ENCODE data around the gene ATP8B4. TPM values are rescaled to one million over a fixed set of nuclear protein-coding genes. Genes with fewer than 3 reads are reported as not detected.
A peak's percentile ranks its signal among the peaks of the same experiment; 100 is the strongest.

Gene ATP8B4, protein sequence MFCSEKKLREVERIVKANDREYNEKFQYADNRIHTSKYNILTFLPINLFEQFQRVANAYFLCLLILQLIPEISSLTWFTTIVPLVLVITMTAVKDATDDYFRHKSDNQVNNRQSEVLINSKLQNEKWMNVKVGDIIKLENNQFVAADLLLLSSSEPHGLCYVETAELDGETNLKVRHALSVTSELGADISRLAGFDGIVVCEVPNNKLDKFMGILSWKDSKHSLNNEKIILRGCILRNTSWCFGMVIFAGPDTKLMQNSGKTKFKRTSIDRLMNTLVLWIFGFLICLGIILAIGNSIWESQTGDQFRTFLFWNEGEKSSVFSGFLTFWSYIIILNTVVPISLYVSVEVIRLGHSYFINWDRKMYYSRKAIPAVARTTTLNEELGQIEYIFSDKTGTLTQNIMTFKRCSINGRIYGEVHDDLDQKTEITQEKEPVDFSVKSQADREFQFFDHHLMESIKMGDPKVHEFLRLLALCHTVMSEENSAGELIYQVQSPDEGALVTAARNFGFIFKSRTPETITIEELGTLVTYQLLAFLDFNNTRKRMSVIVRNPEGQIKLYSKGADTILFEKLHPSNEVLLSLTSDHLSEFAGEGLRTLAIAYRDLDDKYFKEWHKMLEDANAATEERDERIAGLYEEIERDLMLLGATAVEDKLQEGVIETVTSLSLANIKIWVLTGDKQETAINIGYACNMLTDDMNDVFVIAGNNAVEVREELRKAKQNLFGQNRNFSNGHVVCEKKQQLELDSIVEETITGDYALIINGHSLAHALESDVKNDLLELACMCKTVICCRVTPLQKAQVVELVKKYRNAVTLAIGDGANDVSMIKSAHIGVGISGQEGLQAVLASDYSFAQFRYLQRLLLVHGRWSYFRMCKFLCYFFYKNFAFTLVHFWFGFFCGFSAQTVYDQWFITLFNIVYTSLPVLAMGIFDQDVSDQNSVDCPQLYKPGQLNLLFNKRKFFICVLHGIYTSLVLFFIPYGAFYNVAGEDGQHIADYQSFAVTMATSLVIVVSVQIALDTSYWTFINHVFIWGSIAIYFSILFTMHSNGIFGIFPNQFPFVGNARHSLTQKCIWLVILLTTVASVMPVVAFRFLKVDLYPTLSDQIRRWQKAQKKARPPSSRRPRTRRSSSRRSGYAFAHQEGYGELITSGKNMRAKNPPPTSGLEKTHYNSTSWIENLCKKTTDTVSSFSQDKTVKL
- 1 to 10 TPM in 4 of 5 donors, under 1 TPM in 1; 0.72 to 2.4 (median 1.3) TPM for total RNA-seq
- total RNA-seq (2013): 0.52 TPM
- total RNA-seq: 0.37 to 8.2 (median 1.8) reads per million in 29 experiments

GRCh38 chr15:50119063-50120040 is at the start of gene ATP8B4:
TSS of gene ATP8B4 (minus strand) at chr15:50119233. CDS start at chr15:50106966, 12,267 bp downstream.
- POLR2A ChIA-PET: interaction anchor here in 1 of 2 donors (0.6 kb wide), 1 partner anchor 276 kb away, joined by 3 read pairs; no protein-coding TSS in a partner anchor

GRCh38 chr15:50168379-50168778 is 49.3 kb upstream of the ATP8B4 start:
- no peak overlapping the region for H3K4me3 Mint-ChIP-seq
- H3K9me3 Mint-ChIP-seq: peaks cover 5 to 7% (median 6%) of the 10 kb centered on the region in 3 donors
- ATAC-seq (replicated peaks in 1 of 4) (no peak), DNase-seq (no peak)
- no peaks in the 10 kb centered on the region for H3K9me3 ChIP-seq
- H3K36me3 ChIP-seq (ENCODE audit: control insufficient read depth in 2 of 2, extremely low read depth in 1 of 2, insufficient read depth in 1 of 2, low read length in 1 of 2): no peaks in the 10 kb centered on the region
- WGBS (ENCODE audit: insufficient coverage): 65% methylated on average over 3 of the region's 4 CpGs
- H3K4me1 ChIP-seq (ENCODE audit: control insufficient read depth in 1 of 2, extremely low read depth in 1 of 2, insufficient read depth in 2 of 2, low read length in 2 of 2): no peaks in the 10 kb centered on the region
- no peaks in the 10 kb centered on the region for H3K36me3 Mint-ChIP-seq
- no peaks in the 10 kb centered on the region for H3K4me1 Mint-ChIP-seq
- H3K27me3 Mint-ChIP-seq: peaks cover 5 to 44% of the 10 kb centered on the region in 2 donors
- no peak overlapping the region for H3K4me3 ChIP-seq (ENCODE audit: control insufficient read depth in 1 of 2, extremely low read depth in 1 of 2, low read length in 1 of 2)
- ChIA-PET CTCF (no interaction called here), POLR2A (interaction anchor here in 1 of 2 donors (0.6 kb wide), 1 partner anchor 421 kb away, joined by 3 read pairs; no protein-coding TSS in a partner anchor)
- H3K27ac ChIP-seq (ENCODE audit: low read length): no peak overlapping the region
- no peak overlapping the region for H3K27ac Mint-ChIP-seq
- peaks cover 0 to 9% of the 10 kb centered on the region in 2 experiments for H3K27me3 ChIP-seq (replicated peaks in 1 of 2; ENCODE audit: control insufficient read depth in 2 of 2, extremely low read depth in 1 of 2, insufficient read depth in 2 of 2, low read length in 1 of 2)

More at GRCh38 chr15:50119063-50120040, at the start of gene ATP8B4:
- peaks cover 0 to 10% (median 6%) of the 10 kb centered on the region in 3 donors for H3K9me3 Mint-ChIP-seq
- no peak for DNase-seq
- H3K27ac Mint-ChIP-seq: peak within 1 kb of the TSS; percentile 0 to 22
- peak within 1 kb of the TSS in 2 of 3 donors; percentile 10 to 18 for H3K4me3 Mint-ChIP-seq
- no peak for ATAC-seq (replicated peaks in 1 of 4)
- no peaks in the 10 kb centered on the region for H3K4me1 ChIP-seq (ENCODE audit: control insufficient read depth in 1 of 2, extremely low read depth in 1 of 2, insufficient read depth in 2 of 2, low read length in 2 of 2)
- CTCF ChIA-PET: interaction anchor here (0.7 kb wide), 2 partner anchors 8 to 10 kb away, joined by 3 to 6 read pairs; no protein-coding TSS in a partner anchor
- peaks cover 7 to 11% (median 11%) of the 10 kb centered on the region in 3 donors for H3K4me1 Mint-ChIP-seq
- no peak within 1 kb of the TSS for H3K4me3 ChIP-seq (ENCODE audit: control insufficient read depth in 1 of 2, extremely low read depth in 1 of 2, low read length in 1 of 2)
- H3K9me3 ChIP-seq: no peaks in the 10 kb centered on the region
- H3K27me3 Mint-ChIP-seq: peaks cover 7 to 8% of the 10 kb centered on the region in 2 donors
- no peak within 1 kb of the TSS for H3K27ac ChIP-seq (ENCODE audit: low read length)
- 29% methylated on average over 1 of the region's 4 CpGs for WGBS (ENCODE audit: insufficient coverage)
- H3K27me3 ChIP-seq (replicated peaks in 1 of 2; ENCODE audit: control insufficient read depth in 2 of 2, extremely low read depth in 1 of 2, insufficient read depth in 2 of 2, low read length in 1 of 2): no peaks in the 10 kb centered on the region
- H3K36me3 ChIP-seq (ENCODE audit: control insufficient read depth in 2 of 2, extremely low read depth in 1 of 2, insufficient read depth in 1 of 2, low read length in 1 of 2): no peaks in the 10 kb centered on the region
- H3K36me3 Mint-ChIP-seq: no peaks in the 10 kb centered on the region

GRCh38 chr15:50167110-50167509 is 48.1 kb upstream of the ATP8B4 start:
- Histone ChIP-seq H3K4me1 (ENCODE audit: control insufficient read depth in 1 of 2, extremely low read depth in 1 of 2, insufficient read depth in 2 of 2, low read length in 2 of 2) (no peaks in the 10 kb centered on the region), H3K36me3 (ENCODE audit: control insufficient read depth in 2 of 2, extremely low read depth in 1 of 2, insufficient read depth in 1 of 2, low read length in 1 of 2) (no peaks in the 10 kb centered on the region), H3K27me3 (replicated peaks in 1 of 2; ENCODE audit: control insufficient read depth in 2 of 2, extremely low read depth in 1 of 2, insufficient read depth in 2 of 2, low read length in 1 of 2) (peaks cover 0 to 9% of the 10 kb centered on the region in 2 experiments), H3K27ac (ENCODE audit: low read length) (no peak overlapping the region), H3K9me3 (no peaks in the 10 kb centered on the region), H3K4me3 (ENCODE audit: control insufficient read depth in 1 of 2, extremely low read depth in 1 of 2, low read length in 1 of 2) (no peak overlapping the region)
- POLR2A ChIA-PET: no interaction called here
- peaks cover 6 to 10% (median 7%) of the 10 kb centered on the region in 3 donors for H3K9me3 Mint-ChIP-seq
- DNase-seq (no peak), ATAC-seq (replicated peaks in 1 of 4) (no peak)
- H3K27ac Mint-ChIP-seq: no peak overlapping the region
- H3K4me3 Mint-ChIP-seq: no peak overlapping the region
- H3K27me3 Mint-ChIP-seq: peaks cover 12 to 51% of the 10 kb centered on the region in 2 donors
- CTCF ChIA-PET: interaction anchor here in 1 of 2 donors (0.5 kb wide), 1 partner anchor 736 kb away, joined by 6 read pairs; no protein-coding TSS in a partner anchor
- H3K36me3 Mint-ChIP-seq: no peaks in the 10 kb centered on the region
- H3K4me1 Mint-ChIP-seq: no peaks in the 10 kb centered on the region

- DNase-seq (no peak), ATAC-seq (replicated peaks in 1 of 4) (no peak)
- Mint-ChIP-seq H3K36me3 (no peaks in the 10 kb centered on the region), H3K4me1 (no peaks in the 10 kb centered on the region), H3K9me3 (peaks cover 0 to 5% (median 0%) of the 10 kb centered on the region in 3 donors), H3K27ac (no peak overlapping the region), H3K4me3 (no peak overlapping the region), H3K27me3 (peaks cover 12 to 48% of the 10 kb centered on the region in 2 donors)
- CTCF ChIA-PET: no interaction called here
- WGBS (ENCODE audit: insufficient coverage): no CpG with 5 or more reads among the region's 1 CpG
- POLR2A ChIA-PET: no interaction called here
- no peaks in the 10 kb centered on the region for H3K9me3 ChIP-seq
- H3K4me1 ChIP-seq (ENCODE audit: control insufficient read depth in 1 of 2, extremely low read depth in 1 of 2, insufficient read depth in 2 of 2, low read length in 2 of 2): no peaks in the 10 kb centered on the region
- H3K36me3 ChIP-seq (ENCODE audit: control insufficient read depth in 2 of 2, extremely low read depth in 1 of 2, insufficient read depth in 1 of 2, low read length in 1 of 2): no peaks in the 10 kb centered on the region
- H3K27me3 ChIP-seq (replicated peaks in 1 of 2; ENCODE audit: control insufficient read depth in 2 of 2, extremely low read depth in 1 of 2, insufficient read depth in 2 of 2, low read length in 1 of 2): peaks cover 0 to 9% of the 10 kb centered on the region in 2 experiments
- no peak overlapping the region for H3K4me3 ChIP-seq (ENCODE audit: control insufficient read depth in 1 of 2, extremely low read depth in 1 of 2, low read length in 1 of 2)
- no peak overlapping the region for H3K27ac ChIP-seq (ENCODE audit: low read length)
These were observed 47.2 kb upstream of the ATP8B4 start for GRCh38 chr15:50166216-50166615.

DNA sequence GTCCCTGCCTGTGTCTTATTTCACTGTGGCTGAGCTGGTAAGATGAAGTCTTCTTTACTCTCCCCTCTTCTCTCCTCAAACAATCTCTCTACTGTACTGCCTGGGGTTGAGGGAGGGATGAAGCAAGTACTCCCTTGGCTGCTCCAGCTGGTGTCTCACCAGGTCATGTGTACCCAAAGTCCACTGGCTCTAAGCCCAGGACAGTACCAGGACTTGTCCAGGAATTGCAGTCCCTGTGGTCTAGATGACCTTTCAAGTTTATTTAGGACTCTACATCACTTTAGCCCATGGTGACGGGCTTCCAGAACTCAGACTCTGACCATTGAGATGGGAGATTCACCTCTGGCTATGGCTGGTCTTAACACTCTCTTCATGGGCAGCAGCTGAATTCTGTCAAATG is 45.4 kb upstream of the ATP8B4 start:
- Mint-ChIP-seq H3K27ac (no peak overlapping the region), H3K9me3 (peaks cover 0 to 5% (median 0%) of the 10 kb centered on the region in 3 donors), H3K36me3 (no peaks in the 10 kb centered on the region), H3K4me1 (no peaks in the 10 kb centered on the region), H3K27me3 (peaks cover 12 to 48% of the 10 kb centered on the region in 2 donors), H3K4me3 (no peak overlapping the region)
- Histone ChIP-seq H3K4me3 (ENCODE audit: control insufficient read depth in 1 of 2, extremely low read depth in 1 of 2, low read length in 1 of 2) (no peak overlapping the region), H3K36me3 (ENCODE audit: control insufficient read depth in 2 of 2, extremely low read depth in 1 of 2, insufficient read depth in 1 of 2, low read length in 1 of 2) (no peaks in the 10 kb centered on the region), H3K27ac (ENCODE audit: low read length) (no peak overlapping the region), H3K4me1 (ENCODE audit: control insufficient read depth in 1 of 2, extremely low read depth in 1 of 2, insufficient read depth in 2 of 2, low read length in 2 of 2) (no peaks in the 10 kb centered on the region), H3K27me3 (replicated peaks in 1 of 2; ENCODE audit: control insufficient read depth in 2 of 2, extremely low read depth in 1 of 2, insufficient read depth in 2 of 2, low read length in 1 of 2) (peaks cover 0 to 9% of the 10 kb centered on the region in 2 experiments), H3K9me3 (no peaks in the 10 kb centered on the region)
- 100% methylated on average over 1 of the region's 1 CpG for WGBS (ENCODE audit: insufficient coverage)
- CTCF ChIA-PET: no interaction called here
- no peak for DNase-seq
- no peak for ATAC-seq (replicated peaks in 1 of 4)
- POLR2A ChIA-PET: no interaction called here

Data from T-cell (primary cell).